ENCODE data around the gene CACNA1D. TPM values are rescaled to one million over a fixed set of nuclear protein-coding genes. Genes with fewer than 3 reads are reported as not detected.

Gene CACNA1D
- total and polyA plus RNA-seq, 7 experiments from 2014 or later = 0.61 to 2.0 (median 0.70) TPM; not detected in 4

DNA sequence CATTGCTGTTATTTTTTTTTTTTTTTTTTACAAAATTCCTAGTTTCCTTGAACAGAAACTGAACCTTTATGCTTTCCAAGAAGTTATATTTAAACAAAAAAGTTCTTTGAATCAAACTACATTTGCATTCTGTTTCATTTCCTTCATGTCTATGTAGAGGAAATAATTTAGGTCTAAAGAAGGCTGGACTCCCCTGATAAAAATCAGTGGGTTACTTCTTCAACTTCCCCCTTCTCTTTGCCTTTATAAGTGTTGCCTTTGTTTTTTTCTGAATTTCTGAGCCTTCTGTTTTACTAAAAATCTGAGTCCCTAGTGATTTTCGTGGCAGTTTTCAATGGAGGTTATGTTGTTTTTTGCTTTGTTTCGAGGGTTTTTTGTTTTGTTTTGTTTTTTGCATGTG, 199.0 kb downstream of the CACNA1D start:
- intact Hi-C loops (cut with micrococcal nuclease) = no loop called here
- no peaks in the 10 kb centered on the region for H3K27me3 ChIP-seq (ENCODE audit: control insufficient read depth in 2 of 2, insufficient read depth in 2 of 2, low read length in 2 of 2)
- no peak overlapping the region for H3K27ac ChIP-seq (ENCODE audit: low read depth, low read length)
- Mint-ChIP-seq H3K4me1 (peaks cover 0 to 18% (median 0%) of the 10 kb centered on the region in 7 donors), H3K27me3 (peaks cover 12 to 33% (median 16%) of the 10 kb centered on the region in 5 donors), H3K36me3 (no peaks in the 10 kb centered on the region), H3K4me3 (peak overlapping the region in 1 of 10 donors; percentile 47), H3K27ac (peak overlapping the region in 1 of 9 donors; percentile 43), H3K9me3 (peaks cover 0 to 2% (median 0%) of the 10 kb centered on the region in 11 donors)
- no peaks in the 10 kb centered on the region for H3K4me1 ChIP-seq (ENCODE audit: control insufficient read depth in 2 of 2, insufficient read depth in 2 of 2, low read length in 2 of 2)
- DNase-seq = no peak
- no peak for ATAC-seq
- ChIA-PET CTCF (no interaction called here), POLR2A (no interaction called here)
- H3K36me3 ChIP-seq (ENCODE audit: control insufficient read depth in 2 of 3, insufficient read depth in 3 of 3, low read length in 3 of 3) = no peaks in the 10 kb centered on the region
- H3K9me3 ChIP-seq (ENCODE audit: control insufficient read depth in 2 of 3, low read length in 3 of 3) = no peaks in the 10 kb centered on the region
- H3K4me3 ChIP-seq (ENCODE audit: low read length) = no peak overlapping the region

DNA sequence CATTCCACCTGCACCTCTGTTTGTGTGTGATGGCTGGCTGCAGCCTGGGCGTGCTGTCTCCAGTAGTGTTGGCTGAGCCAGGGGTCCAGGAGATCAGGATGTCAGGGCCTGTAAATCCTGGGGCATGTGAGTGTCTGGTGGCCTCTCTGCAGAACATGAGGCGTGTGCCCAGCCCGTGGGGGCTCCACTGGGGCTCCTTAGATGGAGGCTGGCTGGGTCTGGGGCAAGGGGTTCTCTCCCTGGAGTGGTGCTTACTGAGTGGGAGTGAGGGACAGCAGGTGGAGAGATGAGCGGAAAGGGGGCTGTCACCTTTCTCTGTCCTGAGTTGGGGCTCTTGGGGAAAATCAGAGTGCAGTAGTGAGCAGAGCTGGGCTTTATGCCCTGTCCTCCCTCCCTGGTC, 199.6 kb downstream of the CACNA1D start:
- H3K9me3 ChIP-seq (ENCODE audit: control insufficient read depth in 2 of 3, low read length in 3 of 3) = no peaks in the 10 kb centered on the region
- POLR2A ChIA-PET = no interaction called here
- intact Hi-C loops (cut with micrococcal nuclease) = no loop called here
- DNase-seq = no peak
- CTCF ChIA-PET = no interaction called here
- no peak overlapping the region for H3K27ac Mint-ChIP-seq
- no peaks in the 10 kb centered on the region for H3K36me3 Mint-ChIP-seq
- no peak overlapping the region for H3K4me3 Mint-ChIP-seq
- peaks cover 0 to 18% (median 0%) of the 10 kb centered on the region in 7 donors for H3K4me1 Mint-ChIP-seq
- H3K4me1 ChIP-seq (ENCODE audit: control insufficient read depth in 2 of 2, insufficient read depth in 2 of 2, low read length in 2 of 2) = no peaks in the 10 kb centered on the region
- no peaks in the 10 kb centered on the region for H3K36me3 ChIP-seq (ENCODE audit: control insufficient read depth in 2 of 3, insufficient read depth in 3 of 3, low read length in 3 of 3)
- peaks cover 0 to 2% (median 0%) of the 10 kb centered on the region in 11 donors for H3K9me3 Mint-ChIP-seq
- H3K4me3 ChIP-seq (ENCODE audit: low read length) = no peak overlapping the region
- H3K27ac ChIP-seq (ENCODE audit: low read depth, low read length) = no peak overlapping the region
- no peak for ATAC-seq
- H3K27me3 ChIP-seq (ENCODE audit: control insufficient read depth in 2 of 2, insufficient read depth in 2 of 2, low read length in 2 of 2) = no peaks in the 10 kb centered on the region
- H3K27me3 Mint-ChIP-seq = peaks cover 12 to 33% (median 17%) of the 10 kb centered on the region in 5 donors

DNA sequence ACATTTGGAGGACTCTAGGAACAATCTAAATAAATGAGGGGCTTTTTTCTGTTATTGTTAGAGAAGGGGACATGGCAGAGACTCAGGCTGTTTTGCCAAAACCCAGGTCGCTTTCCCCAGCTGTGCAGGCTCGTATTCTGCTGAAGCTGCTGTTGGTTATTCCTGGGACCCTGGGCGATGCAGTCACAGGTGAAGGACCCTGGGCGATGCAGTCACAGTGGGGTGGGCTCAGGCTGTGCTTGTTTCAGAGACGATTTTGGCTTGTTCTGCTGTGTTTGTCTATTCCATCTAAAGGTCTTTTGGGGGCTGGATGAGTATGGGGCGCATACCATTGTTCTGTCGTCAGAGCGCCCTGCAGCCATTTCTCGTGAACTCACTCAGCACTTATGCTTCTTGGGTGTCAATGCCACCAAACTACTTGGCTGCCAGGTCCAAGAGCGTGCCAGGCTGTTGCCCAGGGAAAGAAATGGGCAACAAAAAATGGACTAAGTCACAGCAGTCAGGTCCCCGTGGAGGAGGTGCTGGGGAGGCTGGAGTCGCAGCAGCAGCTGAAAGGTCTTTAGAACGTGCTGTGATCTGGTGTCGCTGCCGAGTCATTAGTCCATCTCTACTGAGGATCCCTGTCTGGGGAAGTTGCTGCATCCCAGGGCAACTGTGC, 200.4 kb downstream of the CACNA1D start:
- H3K27me3 ChIP-seq (ENCODE audit: control insufficient read depth in 2 of 2, insufficient read depth in 2 of 2, low read length in 2 of 2) = no peaks in the 10 kb centered on the region
- H3K4me1 Mint-ChIP-seq = peaks cover 0 to 18% (median 0%) of the 10 kb centered on the region in 7 donors
- CTCF ChIA-PET = no interaction called here
- POLR2A ChIA-PET = no interaction called here
- peaks cover 0 to 2% (median 0%) of the 10 kb centered on the region in 5 donors for H3K36me3 Mint-ChIP-seq
- H3K27ac ChIP-seq (ENCODE audit: low read depth, low read length) = no peak overlapping the region
- no peaks in the 10 kb centered on the region for H3K9me3 ChIP-seq (ENCODE audit: control insufficient read depth in 2 of 3, low read length in 3 of 3)
- no peak for DNase-seq
- H3K27me3 Mint-ChIP-seq = peaks cover 12 to 33% (median 23%) of the 10 kb centered on the region in 5 donors
- no peak overlapping the region for H3K27ac Mint-ChIP-seq
- no peak for ATAC-seq
- no peaks in the 10 kb centered on the region for H3K4me1 ChIP-seq (ENCODE audit: control insufficient read depth in 2 of 2, insufficient read depth in 2 of 2, low read length in 2 of 2)
- H3K9me3 Mint-ChIP-seq = peaks cover 0 to 2% (median 0%) of the 10 kb centered on the region in 11 donors
- no peak overlapping the region for H3K4me3 Mint-ChIP-seq
- intact Hi-C loops (cut with micrococcal nuclease) = no loop called here
- no peaks in the 10 kb centered on the region for H3K36me3 ChIP-seq (ENCODE audit: control insufficient read depth in 2 of 3, insufficient read depth in 3 of 3, low read length in 3 of 3)
- no peak overlapping the region for H3K4me3 ChIP-seq (ENCODE audit: low read length)

DNA sequence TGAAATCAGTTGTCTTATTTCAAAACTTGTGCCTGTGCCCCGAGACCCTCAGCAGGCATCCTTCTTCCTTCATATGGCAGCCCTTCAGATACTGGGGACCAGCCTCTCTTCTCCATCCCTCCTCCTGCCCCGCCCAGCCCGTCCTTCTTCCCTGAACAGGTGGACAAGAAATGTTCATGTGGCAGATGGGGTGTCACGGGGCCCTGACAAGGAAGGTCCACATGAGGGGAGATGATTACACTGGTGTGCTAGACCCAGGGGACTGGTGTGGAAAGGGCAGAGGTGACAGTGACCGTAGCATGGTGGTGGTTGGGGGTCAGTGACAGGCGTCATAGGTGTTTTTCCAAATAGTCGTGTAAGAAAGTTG, 200.9 kb downstream of the CACNA1D start:
- DNase-seq (no peak), ATAC-seq (no peak)
- Mint-ChIP-seq H3K27me3 (peaks cover 12 to 32% (median 23%) of the 10 kb centered on the region in 5 donors), H3K4me3 (no peak overlapping the region), H3K4me1 (peaks cover 0 to 19% (median 0%) of the 10 kb centered on the region in 7 donors), H3K36me3 (peaks cover 0 to 2% (median 0%) of the 10 kb centered on the region in 5 donors), H3K27ac (no peak overlapping the region), H3K9me3 (peaks cover 0 to 2% (median 0%) of the 10 kb centered on the region in 11 donors)
- intact Hi-C loops (cut with micrococcal nuclease) = no loop called here
- H3K9me3 ChIP-seq (ENCODE audit: control insufficient read depth in 2 of 3, low read length in 3 of 3) = no peaks in the 10 kb centered on the region
- no peaks in the 10 kb centered on the region for H3K27me3 ChIP-seq (ENCODE audit: control insufficient read depth in 2 of 2, insufficient read depth in 2 of 2, low read length in 2 of 2)
- ChIA-PET CTCF (no interaction called here), POLR2A (no interaction called here)
- H3K27ac ChIP-seq (ENCODE audit: low read depth, low read length) = no peak overlapping the region
- no peak overlapping the region for H3K4me3 ChIP-seq (ENCODE audit: low read length)
- H3K36me3 ChIP-seq (ENCODE audit: control insufficient read depth in 2 of 3, insufficient read depth in 3 of 3, low read length in 3 of 3) = no peaks in the 10 kb centered on the region
- no peaks in the 10 kb centered on the region for H3K4me1 ChIP-seq (ENCODE audit: control insufficient read depth in 2 of 2, insufficient read depth in 2 of 2, low read length in 2 of 2)

DNA sequence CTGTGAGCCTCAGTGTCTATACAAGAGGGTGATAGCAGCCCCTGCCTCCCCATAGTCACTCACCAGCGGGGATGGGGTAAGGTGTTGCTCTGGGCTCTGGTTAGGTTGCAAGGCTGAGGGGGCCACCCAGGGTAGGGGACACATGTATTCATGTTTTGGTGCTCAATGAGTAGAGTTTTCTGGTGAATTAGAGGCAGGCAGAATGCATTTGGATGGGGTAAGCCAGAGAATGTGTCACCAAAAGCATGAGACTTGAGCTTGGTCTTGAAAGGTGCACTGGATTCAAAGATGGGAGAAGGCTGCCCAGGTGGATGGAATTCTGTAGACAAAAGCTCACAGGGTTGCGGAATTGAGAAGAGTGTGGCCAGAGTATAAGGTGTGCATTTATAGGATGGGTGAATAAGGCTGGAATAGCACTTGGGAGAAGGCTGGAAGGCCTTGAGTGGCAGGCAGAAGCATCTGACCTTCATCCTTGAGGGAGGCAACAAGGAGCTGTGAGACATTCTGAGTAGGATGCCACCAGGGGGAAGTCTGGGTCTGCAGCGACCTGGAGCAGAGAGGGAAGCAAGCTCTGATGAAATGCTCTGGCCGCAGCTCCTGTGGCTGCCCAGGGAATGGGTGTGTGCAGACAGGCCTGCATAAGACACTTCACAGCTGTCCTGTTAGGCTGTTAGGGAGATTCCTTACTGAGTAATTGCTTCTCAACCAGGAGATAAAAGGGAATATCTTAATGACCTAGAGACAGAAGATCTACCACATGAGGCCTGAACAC, 202.2 kb downstream of the CACNA1D start:
- peaks cover 0 to 2% (median 0%) of the 10 kb centered on the region in 11 donors for H3K9me3 Mint-ChIP-seq
- Histone ChIP-seq H3K4me3 (ENCODE audit: low read length) (no peak overlapping the region), H3K36me3 (ENCODE audit: control insufficient read depth in 2 of 3, insufficient read depth in 3 of 3, low read length in 3 of 3) (no peaks in the 10 kb centered on the region), H3K4me1 (ENCODE audit: control insufficient read depth in 2 of 2, insufficient read depth in 2 of 2, low read length in 2 of 2) (no peaks in the 10 kb centered on the region), H3K9me3 (ENCODE audit: control insufficient read depth in 2 of 3, low read length in 3 of 3) (no peaks in the 10 kb centered on the region), H3K27ac (ENCODE audit: low read depth, low read length) (no peak overlapping the region), H3K27me3 (ENCODE audit: control insufficient read depth in 2 of 2, insufficient read depth in 2 of 2, low read length in 2 of 2) (no peaks in the 10 kb centered on the region)
- peak; percentile 27 for ATAC-seq
- no peak overlapping the region for H3K4me3 Mint-ChIP-seq
- no peak for DNase-seq
- peaks cover 0 to 2% (median 0%) of the 10 kb centered on the region in 5 donors for H3K36me3 Mint-ChIP-seq
- ChIA-PET POLR2A (no interaction called here), CTCF (no interaction called here)
- intact Hi-C loops (cut with micrococcal nuclease) = no loop called here
- peaks cover 12 to 32% (median 23%) of the 10 kb centered on the region in 5 donors for H3K27me3 Mint-ChIP-seq
- peak overlapping the region in 1 of 9 donors; percentile 63 for H3K27ac Mint-ChIP-seq
- H3K4me1 Mint-ChIP-seq = peaks cover 0 to 22% (median 0%) of the 10 kb centered on the region in 7 donors

DNA sequence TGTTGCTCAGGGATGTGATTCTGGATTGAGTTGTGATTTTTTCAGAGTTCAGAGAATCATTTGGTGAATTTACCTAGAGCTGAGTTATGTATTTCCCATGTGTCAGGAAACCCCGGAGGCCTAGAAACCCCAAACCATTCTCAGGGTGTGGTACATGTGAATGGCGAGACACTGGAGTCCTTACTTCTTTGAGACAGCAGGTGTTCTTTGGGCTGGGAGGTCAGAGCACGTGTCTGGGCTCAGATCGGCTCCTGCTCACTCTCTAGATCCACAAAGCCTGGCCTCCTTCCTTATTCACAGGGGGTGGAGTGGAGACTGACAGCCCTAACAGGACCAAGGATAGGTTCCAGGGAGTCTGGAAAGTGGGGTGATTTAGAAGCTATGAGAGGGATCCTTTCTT, 206.0 kb downstream of the CACNA1D start:
- no peaks in the 10 kb centered on the region for H3K27me3 ChIP-seq (ENCODE audit: control insufficient read depth in 2 of 2, insufficient read depth in 2 of 2, low read length in 2 of 2)
- no peak for DNase-seq
- ChIA-PET CTCF (no interaction called here), POLR2A (no interaction called here)
- H3K4me1 Mint-ChIP-seq = peaks cover 0 to 22% (median 0%) of the 10 kb centered on the region in 7 donors
- no peak overlapping the region for H3K27ac Mint-ChIP-seq
- H3K27ac ChIP-seq (ENCODE audit: low read depth, low read length) = no peak overlapping the region
- no peak overlapping the region for H3K4me3 Mint-ChIP-seq
- H3K27me3 Mint-ChIP-seq = peaks cover 5 to 20% (median 14%) of the 10 kb centered on the region in 5 donors
- no peaks in the 10 kb centered on the region for H3K4me1 ChIP-seq (ENCODE audit: control insufficient read depth in 2 of 2, insufficient read depth in 2 of 2, low read length in 2 of 2)
- no peaks in the 10 kb centered on the region for H3K36me3 ChIP-seq (ENCODE audit: control insufficient read depth in 2 of 3, insufficient read depth in 3 of 3, low read length in 3 of 3)
- peaks cover 0 to 1% (median 0%) of the 10 kb centered on the region in 11 donors for H3K9me3 Mint-ChIP-seq
- intact Hi-C loops (cut with micrococcal nuclease) = no loop called here
- peaks cover 0 to 2% (median 0%) of the 10 kb centered on the region in 5 donors for H3K36me3 Mint-ChIP-seq
- H3K4me3 ChIP-seq (ENCODE audit: low read length) = no peak overlapping the region
- ATAC-seq = no peak
- no peaks in the 10 kb centered on the region for H3K9me3 ChIP-seq (ENCODE audit: control insufficient read depth in 2 of 3, low read length in 3 of 3)

Measured in naive thymus-derived CD4-positive, alpha-beta T cell (primary cell).